Astrocyte (in vitro differentiated cells and primary cell): Measurements from ENCODE around the gene ASPSCR1. TPM values are rescaled to one million over a fixed set of nuclear protein-coding genes. Genes with fewer than 3 reads are reported as not detected.

Source experiments
- DNase-seq: peaks from one replicate; pipeline ENCODE4 v3.0.0-alpha.2; 2010; ENCODE audit warnings: low read depth
- FAIRE-seq: peaks from 2 replicates; lab custom pipeline; 2011; peaks lifted over from hg19 to GRCh38; lab: Jason Lieb, UNC
- H2AFZ ChIP-seq: 2 replicates; pipeline ENCODE4 v1.6.0; 2012; ENCODE audit warnings: low read depth, low read length, inconsistent platforms
- H3K27ac ChIP-seq: 2 replicates; pipeline ENCODE4 v1.5.1; 2011; ENCODE audit warnings: low read depth, low read length, inconsistent platforms
- H3K27me3 ChIP-seq: 2 replicates; pipeline ENCODE4 v1.6.0; 2011; ENCODE audit warnings: low read length, inconsistent platforms; ENCODE audit not compliant: insufficient read depth
- H3K36me3 ChIP-seq: 2 replicates; pipeline ENCODE4 v1.5.1; 2011; ENCODE audit warnings: low read length, inconsistent platforms; ENCODE audit not compliant: insufficient read depth
- H3K4me1 ChIP-seq: 2 replicates; pipeline ENCODE4 v1.5.1; 2011; ENCODE audit warnings: low read length, inconsistent platforms; ENCODE audit not compliant: insufficient read depth
- H3K4me2 ChIP-seq: 2 replicates; pipeline ENCODE4 v1.6.0; 2012; ENCODE audit warnings: low read length, inconsistent platforms
- H3K4me3 ChIP-seq: 2 replicates; pipeline ENCODE4 v1.5.1; 2011; ENCODE audit warnings: low read depth, mild to moderate bottlenecking, low read length, inconsistent platforms; ENCODE audit not compliant: insufficient read depth
- H3K79me2 ChIP-seq: 2 replicates; pipeline ENCODE4 v1.6.0; 2012; ENCODE audit warnings: mild to moderate bottlenecking, low read length, inconsistent platforms; ENCODE audit not compliant: insufficient read depth
- H3K9ac ChIP-seq: 2 replicates; pipeline ENCODE4 v1.6.0; 2012; ENCODE audit warnings: mild to moderate bottlenecking, low read length, inconsistent platforms
- H3K9me3 ChIP-seq: 2 replicates; pipeline ENCODE4 v1.5.1; 2012; ENCODE audit warnings: low read depth, mild to moderate bottlenecking, low read length, inconsistent platforms; ENCODE audit not compliant: insufficient read depth
- H4K20me1 ChIP-seq: 2 replicates; pipeline ENCODE4 v1.6.0; 2012; ENCODE audit warnings: low read length, inconsistent platforms; ENCODE audit not compliant: insufficient read depth
- H3K27ac Mint-ChIP-seq: one replicate; pipeline ENCODE4 v1.8.0; 2021; ENCODE audit warnings: mild to moderate bottlenecking, mixed read lengths; ENCODE audit not compliant: unreplicated experiment
- H3K27me3 Mint-ChIP-seq: one replicate; pipeline ENCODE4 v1.8.0; 2021; ENCODE audit warnings: low read depth, mixed read lengths; ENCODE audit not compliant: unreplicated experiment
- H3K36me3 Mint-ChIP-seq: one replicate; pipeline ENCODE4 v1.8.0; 2021; ENCODE audit warnings: low read depth, mixed read lengths; ENCODE audit not compliant: unreplicated experiment
- H3K4me1 Mint-ChIP-seq: one replicate; pipeline ENCODE4 v1.8.0; 2021; ENCODE audit warnings: low read depth, mixed read lengths; ENCODE audit not compliant: unreplicated experiment
- H3K4me3 Mint-ChIP-seq: one replicate; pipeline ENCODE4 v1.8.0; 2021; ENCODE audit warnings: mild to moderate bottlenecking, moderate library complexity, mixed read lengths; ENCODE audit not compliant: unreplicated experiment
- H3K9me3 Mint-ChIP-seq: one replicate; pipeline ENCODE4 v1.8.0; 2021; ENCODE audit warnings: mild to moderate bottlenecking, mixed read lengths; ENCODE audit not compliant: unreplicated experiment
- CTCF ChIP-seq: IDR thresholded peaks from 2 replicates; pipeline ENCODE4 v1.5.1; 2011; ENCODE audit warnings: low read depth, mild to moderate bottlenecking, inconsistent platforms, low read length, moderate library complexity; ENCODE audit not compliant: insufficient read depth
- EZH2 ChIP-seq: IDR thresholded peaks from 2 replicates; pipeline ENCODE4 v1.6.1; 2012; ENCODE audit warnings: mild to moderate bottlenecking, low read length, inconsistent platforms; ENCODE audit not compliant: insufficient read depth
- total RNA-seq: library from RNA; stranded (reverse); gene quantifications from 2 replicates; pipeline ENCODE4 v1.2.1, GENCODE V29; 2021

Gene ASPSCR1
- total RNA-seq, 1 donor from 2014 or later = 25.5 TPM

- Mint-ChIP-seq H3K27ac (no peak overlapping the region), H3K9me3 (no peaks in the 10 kb centered on the region), H3K4me3 (no peak overlapping the region), H3K27me3 (no peaks in the 10 kb centered on the region), H3K4me1 (peaks cover 5% of the 10 kb centered on the region), H3K36me3 (peaks cover 10% of the 10 kb centered on the region)
- H3K27ac ChIP-seq = no peak overlapping the region
- peaks cover 37% of the 10 kb centered on the region for H4K20me1 ChIP-seq
- TF ChIP-seq CTCF (no peak), EZH2 (no peak)
- no peak overlapping the region for H3K4me3 ChIP-seq
- no peaks in the 10 kb centered on the region for H3K9me3 ChIP-seq
- no peak overlapping the region for H3K9ac ChIP-seq
- H2AFZ ChIP-seq = no peak overlapping the region
- no peak for DNase-seq
- FAIRE-seq = no peak
- no peaks in the 10 kb centered on the region for H3K36me3 ChIP-seq
- H3K4me1 ChIP-seq = peaks cover 13% of the 10 kb centered on the region
- no peak overlapping the region for H3K4me2 ChIP-seq
- peaks cover 23% of the 10 kb centered on the region for H3K79me2 ChIP-seq
- H3K27me3 ChIP-seq = no peaks in the 10 kb centered on the region
These were observed 45.7 kb upstream of the ASPSCR1 start for GRCh38 chr17:81931557-81932332.

- no peak overlapping the region for H3K9ac ChIP-seq
- H3K27ac ChIP-seq = no peak overlapping the region
- TF ChIP-seq EZH2 = no peak
- no peak for TF ChIP-seq CTCF
- H3K9me3 ChIP-seq = no peaks in the 10 kb centered on the region
- H3K36me3 ChIP-seq = no peaks in the 10 kb centered on the region
- peaks cover 10% of the 10 kb centered on the region for H3K36me3 Mint-ChIP-seq
- H4K20me1 ChIP-seq = peaks cover 37% of the 10 kb centered on the region
- no peak overlapping the region for H3K4me3 ChIP-seq
- H3K4me3 Mint-ChIP-seq = no peak overlapping the region
- no peak overlapping the region for H2AFZ ChIP-seq
- H3K27me3 Mint-ChIP-seq = no peaks in the 10 kb centered on the region
- FAIRE-seq (no peak), DNase-seq (no peak)
- no peaks in the 10 kb centered on the region for H3K27me3 ChIP-seq
- H3K79me2 ChIP-seq = peaks cover 20% of the 10 kb centered on the region
- H3K27ac Mint-ChIP-seq = no peak overlapping the region
- H3K4me1 ChIP-seq = peaks cover 15% of the 10 kb centered on the region
- no peak overlapping the region for H3K4me2 ChIP-seq
- no peaks in the 10 kb centered on the region for H3K9me3 Mint-ChIP-seq
- peaks cover 5% of the 10 kb centered on the region for H3K4me1 Mint-ChIP-seq
These were observed 45.0 kb upstream of the ASPSCR1 start for GRCh38 chr17:81932333-81932983.
